Uterus (tissue), 4 donors: Measurements from ENCODE around the gene FRS3. TPM values are rescaled to one million over a fixed set of nuclear protein-coding genes. Genes with fewer than 3 reads are reported as not detected.

Experiments
- DNase-seq, 2 donors: peaks; one replicate each; pipeline ENCODE4 v3.0.0-alpha.2; 2019 to 2020
- H3K27ac ChIP-seq, 2 donors: fragments of 200-600 bp; sonication (generic); 1 replicate in 1 of 2; 2 replicates in 1 of 2; pipeline ENCODE4 v1.5.1; 2016 to 2018
- H3K27me3 ChIP-seq, 2 donors: fragments of 200-600 bp; sonication (generic); one replicate each; pipeline ENCODE4 v1.5.1; 2018 to 2019; ENCODE audit warnings: control low read depth in 1 of 2
- H3K36me3 ChIP-seq, 2 donors: fragments of 200-600 bp; sonication (generic); one replicate each; pipeline ENCODE4 v1.5.1; 2019; ENCODE audit warnings: control low read depth in 1 of 2
- H3K4me1 ChIP-seq, 2 donors: fragments of 200-600 bp; sonication (generic); one replicate each; pipeline ENCODE4 v1.5.1; 2018 to 2019; ENCODE audit warnings: control low read depth in 1 of 2
- H3K4me3 ChIP-seq, 2 donors: fragments of 200-600 bp; sonication (generic); 1 replicate in 1 of 2; 2 replicates in 1 of 2; pipeline ENCODE4 v1.5.1; 2018 to 2019; ENCODE audit warnings: mild to moderate bottlenecking in 1 of 2
- H3K9me3 ChIP-seq, 2 donors: fragments of 200-600 bp; sonication (generic); one replicate each; pipeline ENCODE4 v1.5.1; 2019; ENCODE audit warnings: control low read depth in 1 of 2
- POLR2A ChIP-seq, 2 donors: fragments of 450-650 bp; IDR thresholded peaks; one replicate each; pipeline ENCODE4 v1.6.1; 2016; ENCODE audit warnings: antibody characterized with exemption in 2 of 2, mild to moderate bottlenecking in 1 of 2, moderate library complexity in 1 of 2
- intact Hi-C: fragments of 100-400 bp; cut with DNase I; formaldehyde crosslinking; loops from one replicate; pipeline ENCODE4 v1.15.1; 2023; ENCODE audit warnings: low total_unique reads
- total RNA-seq, 4 donors: library from RNA; depleted of rRNA in 3 of 4; stranded (reverse); fragments of >200 nt in 3 of 4; gene quantifications; one replicate each; pipeline versions ENCODE4 v1.1.0 to v1.2.4, GENCODE V29; 2014 to 2023
- TF ChIP-seq, protein P1 (sequence below), 4 experiments: fragments of 200-600 bp in 2 of 4; fragments of 450-650 bp in 2 of 4; sonication (generic) in 2 of 4; IDR thresholded peaks; one replicate each; pipeline ENCODE4 v1.5.1; 2016 to 2019; ENCODE audit warnings: antibody characterized with exemption in 4 of 4, mild to moderate bottlenecking in 2 of 4, moderate library complexity in 1 of 4
- donor health status: DM: yes; HTN: yes; CAD: no.

Gene FRS3
- total RNA-seq, 4 donors from 2014 or later = 0.26 to 8.9 (median 2.2) TPM

DNA sequence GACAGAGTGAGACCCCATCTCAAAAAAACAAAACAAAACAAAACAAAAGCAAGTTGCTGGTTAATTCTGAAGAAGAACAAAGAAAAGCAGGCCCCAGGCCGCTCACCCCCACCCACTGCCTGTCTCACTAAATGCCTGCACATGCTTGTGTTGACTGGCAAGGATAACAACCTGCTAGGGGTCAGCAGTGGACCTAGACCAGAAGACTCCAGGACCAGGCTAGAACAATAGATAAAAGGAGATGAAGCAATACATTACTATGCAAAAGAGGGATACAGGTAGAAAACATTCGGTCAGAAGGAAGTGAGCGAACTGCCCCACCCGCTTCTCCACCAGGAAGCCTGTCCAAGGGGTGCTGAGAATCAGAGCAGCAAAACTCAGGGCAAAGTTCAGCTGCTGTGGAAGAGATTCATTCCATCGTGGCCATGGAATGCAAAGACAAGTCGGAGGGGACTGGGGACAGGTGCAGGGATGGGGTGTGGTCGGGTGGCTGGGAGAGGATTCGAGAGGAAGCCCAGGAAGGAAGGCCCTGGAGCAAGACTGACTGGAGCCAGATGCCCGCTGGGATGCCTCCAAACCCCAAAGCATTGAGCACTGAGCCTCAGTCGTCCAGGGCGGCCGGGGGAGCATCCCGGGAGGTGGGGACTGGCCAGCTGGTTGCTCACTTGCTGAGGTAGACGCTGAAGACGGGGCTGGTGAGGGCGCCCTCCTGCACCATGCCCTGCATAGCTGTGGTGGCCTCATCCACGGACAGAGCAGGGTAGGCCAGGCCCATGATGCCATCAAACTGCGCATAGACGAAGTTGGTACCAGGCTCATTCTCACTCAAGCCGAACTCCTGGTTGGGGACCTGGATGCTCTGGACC, 37.8 kb downstream of the FRS3 start:
- no peak overlapping the region for H3K27ac ChIP-seq
- no peaks in the 10 kb centered on the region for H3K27me3 ChIP-seq
- H3K9me3 ChIP-seq = no peaks in the 10 kb centered on the region
- no peaks in the 10 kb centered on the region for H3K4me1 ChIP-seq
- DNase-seq = no peak
- TF ChIP-seq, protein P1, sequence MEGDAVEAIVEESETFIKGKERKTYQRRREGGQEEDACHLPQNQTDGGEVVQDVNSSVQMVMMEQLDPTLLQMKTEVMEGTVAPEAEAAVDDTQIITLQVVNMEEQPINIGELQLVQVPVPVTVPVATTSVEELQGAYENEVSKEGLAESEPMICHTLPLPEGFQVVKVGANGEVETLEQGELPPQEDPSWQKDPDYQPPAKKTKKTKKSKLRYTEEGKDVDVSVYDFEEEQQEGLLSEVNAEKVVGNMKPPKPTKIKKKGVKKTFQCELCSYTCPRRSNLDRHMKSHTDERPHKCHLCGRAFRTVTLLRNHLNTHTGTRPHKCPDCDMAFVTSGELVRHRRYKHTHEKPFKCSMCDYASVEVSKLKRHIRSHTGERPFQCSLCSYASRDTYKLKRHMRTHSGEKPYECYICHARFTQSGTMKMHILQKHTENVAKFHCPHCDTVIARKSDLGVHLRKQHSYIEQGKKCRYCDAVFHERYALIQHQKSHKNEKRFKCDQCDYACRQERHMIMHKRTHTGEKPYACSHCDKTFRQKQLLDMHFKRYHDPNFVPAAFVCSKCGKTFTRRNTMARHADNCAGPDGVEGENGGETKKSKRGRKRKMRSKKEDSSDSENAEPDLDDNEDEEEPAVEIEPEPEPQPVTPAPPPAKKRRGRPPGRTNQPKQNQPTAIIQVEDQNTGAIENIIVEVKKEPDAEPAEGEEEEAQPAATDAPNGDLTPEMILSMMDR (IDR thresholded peaks at IDR 0.05) = no peak
- TF ChIP-seq POLR2A (IDR thresholded peaks at IDR 0.05) = no peak
- H3K4me3 ChIP-seq = no peak overlapping the region
- H3K36me3 ChIP-seq = no peaks in the 10 kb centered on the region
- intact Hi-C loops = no loop called here

DNA sequence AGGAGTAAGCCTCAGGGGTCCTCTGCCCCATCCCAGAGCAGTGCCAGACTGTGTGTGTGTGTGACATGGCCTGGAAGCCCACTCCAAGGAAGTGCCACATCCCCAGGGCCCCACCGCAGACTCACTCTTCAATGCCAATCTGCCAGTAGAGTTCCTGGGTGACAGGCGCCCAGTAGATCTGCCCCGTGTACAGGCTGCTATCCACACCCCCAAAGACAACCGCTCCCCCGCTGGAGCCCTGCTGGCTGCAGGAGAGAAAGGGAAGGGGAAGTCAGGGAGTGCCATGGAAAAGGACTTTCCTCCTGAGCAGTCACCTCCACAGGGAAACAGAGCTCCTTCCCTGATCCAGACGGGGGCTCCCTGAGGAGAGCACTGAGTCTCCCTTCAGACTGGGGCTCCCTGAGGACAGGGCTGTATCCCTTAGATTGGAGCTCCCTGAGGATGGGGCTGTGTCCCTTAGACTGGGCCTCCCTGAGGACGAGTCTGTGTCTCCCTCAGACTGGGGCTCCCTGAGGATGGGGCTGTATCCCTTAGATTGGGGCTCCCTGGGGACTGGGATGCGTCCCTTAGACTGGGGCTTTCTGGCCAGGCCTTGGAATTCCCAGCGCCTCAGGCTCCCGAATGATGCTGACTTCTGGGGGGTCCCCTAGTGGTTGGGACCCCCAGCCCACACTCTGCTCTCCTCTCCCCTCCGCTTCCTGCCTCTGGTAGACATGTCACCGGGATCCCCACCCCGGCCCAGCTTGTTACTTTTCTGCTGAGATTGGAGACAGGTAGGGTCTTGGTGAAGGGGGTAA, 39.1 kb downstream of the FRS3 start:
- intact Hi-C loops = no loop called here
- no peaks in the 10 kb centered on the region for H3K27me3 ChIP-seq
- H3K27ac ChIP-seq = no peak overlapping the region
- no peak for DNase-seq
- TF ChIP-seq POLR2A (IDR thresholded peaks at IDR 0.05) = no peak
- TF ChIP-seq, protein P1 (IDR thresholded peaks at IDR 0.05) = no peak
- no peaks in the 10 kb centered on the region for H3K36me3 ChIP-seq
- no peaks in the 10 kb centered on the region for H3K4me1 ChIP-seq
- no peak overlapping the region for H3K4me3 ChIP-seq
- H3K9me3 ChIP-seq = no peaks in the 10 kb centered on the region

DNA sequence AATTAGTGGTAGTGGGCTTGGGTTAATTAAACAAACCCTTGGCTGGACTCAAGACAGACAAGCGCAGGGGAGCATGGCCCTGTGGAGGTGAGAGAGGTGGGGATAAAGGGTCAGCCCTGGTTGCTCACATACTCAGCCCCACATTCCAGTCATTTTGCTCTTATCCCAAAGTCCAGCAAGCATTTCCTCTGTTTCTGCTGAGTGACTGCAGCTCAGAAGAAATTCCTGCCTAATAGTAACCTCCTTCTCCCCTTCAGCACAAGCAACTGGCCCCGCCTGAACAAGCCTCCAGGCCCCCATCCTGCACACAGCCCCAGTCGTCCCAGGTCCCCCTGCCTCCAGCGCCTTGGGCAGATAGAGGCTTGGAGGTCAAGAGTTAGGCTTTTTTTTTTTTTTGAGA, 40.7 kb downstream of the FRS3 start:
- Histone ChIP-seq H3K27ac (no peak overlapping the region), H3K27me3 (no peaks in the 10 kb centered on the region), H3K36me3 (no peaks in the 10 kb centered on the region), H3K4me1 (no peaks in the 10 kb centered on the region), H3K9me3 (no peaks in the 10 kb centered on the region), H3K4me3 (no peak overlapping the region)
- intact Hi-C loops = no loop called here
- DNase-seq = no peak
- TF ChIP-seq, protein P1 (IDR thresholded peaks at IDR 0.05) = no peak
- no peak for TF ChIP-seq POLR2A (IDR thresholded peaks at IDR 0.05)

DNA sequence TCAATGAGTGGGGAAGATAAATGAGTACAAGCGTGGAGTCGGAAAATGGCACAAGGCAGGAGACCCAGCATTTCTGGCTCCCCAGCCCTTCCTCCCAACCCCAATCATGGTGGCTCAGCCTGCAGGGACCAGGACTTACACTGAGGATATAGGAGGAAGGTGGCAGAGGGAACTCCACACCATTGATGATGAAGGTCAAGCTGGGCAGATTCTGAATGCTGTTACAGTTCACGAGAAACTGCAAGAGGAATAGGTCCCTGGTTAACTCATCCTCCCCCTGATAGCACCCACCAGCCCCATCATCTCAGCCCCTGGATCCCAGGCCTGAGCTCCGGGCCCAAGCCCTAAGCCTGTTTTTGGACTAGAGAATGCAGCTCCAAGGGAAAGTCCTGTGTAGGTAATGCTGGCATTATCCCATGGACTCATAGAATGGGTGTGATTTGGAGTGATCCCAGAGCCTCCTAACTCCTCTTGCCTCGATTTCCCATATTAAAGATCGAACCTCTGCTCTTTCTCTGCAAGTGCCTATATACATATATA, 42.0 kb downstream of the FRS3 start:
- Histone ChIP-seq H3K36me3 (no peaks in the 10 kb centered on the region), H3K4me1 (peaks cover 0 to 4% of the 10 kb centered on the region in 2 donors), H3K27me3 (no peaks in the 10 kb centered on the region), H3K4me3 (no peak overlapping the region), H3K9me3 (no peaks in the 10 kb centered on the region), H3K27ac (no peak overlapping the region)
- intact Hi-C loops = no loop called here
- DNase-seq = no peak
- TF ChIP-seq, protein P1 (IDR thresholded peaks at IDR 0.05) = no peak
- no peak for TF ChIP-seq POLR2A (IDR thresholded peaks at IDR 0.05)
